H9 (cell line): ENCODE measurements around the gene DPEP2. TPM values are rescaled to one million over a fixed set of nuclear protein-coding genes. Genes with fewer than 3 reads are reported as not detected.

Experiments used
- DNase-seq: peaks from one replicate; pipeline ENCODE4 v3.0.0-alpha.2; 2017
- H2AFZ ChIP-seq: one replicate; pipeline ENCODE4 v1.6.1; 2013; ENCODE audit warnings: mild to moderate bottlenecking, low read length, control low read depth, moderate library complexity
- H2AK5ac ChIP-seq: 2 replicates; pipeline ENCODE4 v1.6.1; 2013; ENCODE audit warnings: low read length, control low read depth, mixed read lengths; ENCODE audit not compliant: insufficient read length
- H2BK120ac ChIP-seq: one replicate; pipeline ENCODE4 v1.6.1; 2013; ENCODE audit warnings: low read depth, mild to moderate bottlenecking, low read length, control low read depth, inconsistent platforms; ENCODE audit not compliant: poor library complexity, severe bottlenecking
- H2BK12ac ChIP-seq: 2 replicates; pipeline ENCODE4 v1.6.1; 2013; ENCODE audit warnings: low read length, control low read depth, mixed read lengths, low read depth; ENCODE audit not compliant: insufficient read length
- H2BK15ac ChIP-seq: 2 replicates; pipeline ENCODE4 v1.6.1; 2013; ENCODE audit warnings: low read depth, low read length, control low read depth
- H2BK20ac ChIP-seq: one replicate; pipeline ENCODE4 v1.6.1; 2013; ENCODE audit warnings: low read depth, mild to moderate bottlenecking, low read length, control low read depth, inconsistent platforms; ENCODE audit not compliant: poor library complexity, severe bottlenecking
- H2BK5ac ChIP-seq: 2 replicates; pipeline ENCODE4 v1.6.1; 2013; ENCODE audit warnings: low read length, control low read depth, mixed read lengths; ENCODE audit not compliant: insufficient read length
- H3K14ac ChIP-seq: 2 replicates; pipeline ENCODE4 v1.6.1; 2013; ENCODE audit warnings: low read length, control low read depth; ENCODE audit not compliant: insufficient read depth
- H3K18ac ChIP-seq: 2 replicates; pipeline ENCODE4 v1.6.1; 2013; ENCODE audit warnings: low read depth, mild to moderate bottlenecking, mixed read lengths, low read length, control low read depth; ENCODE audit not compliant: insufficient read length
- H3K23ac ChIP-seq: 2 replicates; pipeline ENCODE4 v1.6.1; 2013; ENCODE audit warnings: low read length, control low read depth, mixed read lengths, low read depth; ENCODE audit not compliant: insufficient read length
- H3K23me2 ChIP-seq: 2 replicates; pipeline ENCODE4 v1.6.1; 2013; ENCODE audit warnings: low read depth, mild to moderate bottlenecking, mixed read lengths, low read length, control low read depth; ENCODE audit not compliant: insufficient read length, poor library complexity, severe bottlenecking
- H3K27ac ChIP-seq: 2 replicates; pipeline ENCODE4 v1.5.1; 2013; ENCODE audit warnings: low read length, control low read depth, mixed read lengths, low read depth; ENCODE audit not compliant: insufficient read length
- H3K27me3 ChIP-seq: 2 replicates; pipeline ENCODE4 v1.6.1; 2013; ENCODE audit warnings: low read length, control low read depth, inconsistent platforms; ENCODE audit not compliant: insufficient read depth
- H3K4ac ChIP-seq: 2 replicates; pipeline ENCODE4 v1.6.1; 2013; ENCODE audit warnings: low read depth, mild to moderate bottlenecking, control low read depth, inconsistent platforms, low read length, moderate library complexity
- H3K4me1 ChIP-seq: 2 replicates; pipeline ENCODE4 v1.6.1; 2013; ENCODE audit warnings: low read length, control low read depth, inconsistent platforms; ENCODE audit not compliant: insufficient read depth
- H3K4me2 ChIP-seq: 2 replicates; pipeline ENCODE4 v1.6.1; 2013; ENCODE audit warnings: low read length, control low read depth, mixed read lengths; ENCODE audit not compliant: insufficient read length, insufficient read depth
- H3K56ac ChIP-seq: 2 replicates; pipeline ENCODE4 v1.6.1; 2013; ENCODE audit warnings: low read depth, mild to moderate bottlenecking, mixed read lengths, low read length, control low read depth; ENCODE audit not compliant: insufficient read length
- H3K79me1 ChIP-seq: 2 replicates; pipeline ENCODE4 v1.6.1; 2013; ENCODE audit warnings: low read depth, mild to moderate bottlenecking, moderate library complexity, low read length, control low read depth, inconsistent platforms; ENCODE audit not compliant: insufficient read depth, poor library complexity, severe bottlenecking
- H3K79me2 ChIP-seq: 2 replicates; pipeline ENCODE4 v1.6.1; 2013; ENCODE audit warnings: low read length, control low read depth, inconsistent platforms; ENCODE audit not compliant: insufficient read depth
- H3K9ac ChIP-seq: 2 replicates; pipeline ENCODE4 v1.6.1; 2013; ENCODE audit warnings: low read length, control low read depth, mixed read lengths; ENCODE audit not compliant: insufficient read length; ENCODE audit errors: extremely low read depth
- H3K9me3 ChIP-seq: one replicate; pipeline ENCODE4 v1.6.1; 2013; ENCODE audit warnings: low read depth, low read length, inconsistent platforms; ENCODE audit not compliant: control insufficient read depth
- H3T11ph ChIP-seq: one replicate; pipeline ENCODE4 v1.6.1; 2013; ENCODE audit warnings: mild to moderate bottlenecking, low read length, control low read depth, inconsistent platforms
- H4K20me1 ChIP-seq: one replicate; pipeline ENCODE4 v1.6.1; 2013; ENCODE audit not compliant: control insufficient read depth, insufficient read length, insufficient read depth
- H4K5ac ChIP-seq: 2 replicates; pipeline ENCODE4 v1.6.1; 2013; ENCODE audit warnings: low read depth, mild to moderate bottlenecking, mixed read lengths, low read length, control low read depth; ENCODE audit not compliant: insufficient read length
- H4K8ac ChIP-seq: replicated peaks from 2 replicates; pipeline ENCODE4 v1.6.1; 2013; ENCODE audit warnings: low read length, control low read depth, mixed read lengths, low read depth; ENCODE audit not compliant: insufficient read length
- H4K91ac ChIP-seq: 2 replicates; pipeline ENCODE4 v1.6.1; 2013; ENCODE audit warnings: low read depth, mild to moderate bottlenecking, moderate library complexity, mixed read lengths, low read length, control low read depth; ENCODE audit not compliant: insufficient read length
- H3K27ac Mint-ChIP-seq, 3 experiments: 2 replicates in 2 of 3; 3 replicates in 1 of 3; pipeline ENCODE4 v1.8.0; 2020 to 2021; ENCODE audit warnings: mixed read lengths in 3 of 3, mild to moderate bottlenecking in 1 of 3, moderate library complexity in 1 of 3
- H3K27me3 Mint-ChIP-seq: 2 replicates; pipeline ENCODE4 v1.8.0; 2021; ENCODE audit warnings: low read depth, mild to moderate bottlenecking, moderate library complexity, mixed read lengths
- H3K36me3 Mint-ChIP-seq, 3 experiments: 2 replicates in 2 of 3; 3 replicates in 1 of 3; pipeline ENCODE4 v1.8.0; 2020 to 2021; ENCODE audit warnings: low read depth in 3 of 3, mixed read lengths in 3 of 3; ENCODE audit not compliant: insufficient read depth in 1 of 3
- H3K4me1 Mint-ChIP-seq, 2 experiments: 2 replicates each; pipeline ENCODE4 v1.8.0; 2020; ENCODE audit warnings: mixed read lengths in 2 of 2
- H3K4me3 Mint-ChIP-seq, 2 experiments: 2 replicates in 1 of 2; 3 replicates in 1 of 2; pipeline ENCODE4 v1.8.0; 2020 to 2021; ENCODE audit warnings: mild to moderate bottlenecking in 2 of 2, mixed read lengths in 2 of 2, moderate library complexity in 1 of 2
- H3K9me3 Mint-ChIP-seq, 2 experiments: 2 replicates in 1 of 2; 3 replicates in 1 of 2; pipeline ENCODE4 v1.8.0; 2020; ENCODE audit warnings: mild to moderate bottlenecking in 2 of 2, mixed read lengths in 2 of 2, moderate library complexity in 1 of 2
- WGBS: extraction: QIAGEN DNeasy Blood & Tissue Kit; methylation state at CpG from one replicate; pipeline ENCODE4 v1.1.7; 2013; ENCODE audit warnings: missing lambda C conversion rate, low lambda C conversion rate, mixed read lengths; ENCODE audit not compliant: insufficient read length; ENCODE audit errors: extremely low coverage; 5-methylcytosine and 5-hydroxymethylcytosine counted together
- total RNA-seq: library from RNA; stranded (reverse); gene quantifications from 2 replicates; pipeline ENCODE4 v1.2.1, GENCODE V29; 2021
- TF ChIP-seq, protein P1 (sequence below): fragments of 200-600 bp; sonication (generic); conservative IDR thresholded peaks from 3 replicates; pipeline ENCODE4 v1.8.0; 2021; ENCODE audit warnings: antibody characterized with exemption, mild to moderate bottlenecking

Gene DPEP2
- total RNA-seq, 1 experiment from 2014 or later: not detected

DNA sequence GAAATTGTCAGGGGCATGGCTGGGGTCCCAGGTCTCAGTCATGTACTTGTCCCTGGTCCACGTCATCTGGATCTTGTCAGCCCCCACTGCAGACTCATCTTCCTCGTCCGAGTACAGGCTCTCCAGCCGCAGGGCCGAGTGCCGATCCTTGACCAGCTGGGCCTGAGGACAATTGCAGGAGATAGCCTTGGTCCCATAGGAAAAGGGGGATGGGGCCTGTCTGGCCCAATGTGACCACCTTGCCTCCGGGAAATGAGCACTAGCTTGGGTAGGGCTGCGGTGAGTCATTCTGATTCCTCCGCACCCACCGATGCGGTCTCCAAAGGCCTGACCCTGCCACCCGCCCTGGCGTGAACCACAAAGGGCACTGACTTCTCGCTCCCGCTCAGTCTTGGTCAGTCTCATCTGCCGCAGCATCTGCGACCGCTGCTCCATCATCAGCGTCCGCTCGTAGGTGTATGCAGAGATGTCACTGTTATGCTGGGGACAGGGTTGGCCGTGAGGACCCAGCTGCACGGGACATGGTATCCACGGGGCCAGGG, 53.8 kb downstream of the DPEP2 start:
- TF ChIP-seq, protein P1, sequence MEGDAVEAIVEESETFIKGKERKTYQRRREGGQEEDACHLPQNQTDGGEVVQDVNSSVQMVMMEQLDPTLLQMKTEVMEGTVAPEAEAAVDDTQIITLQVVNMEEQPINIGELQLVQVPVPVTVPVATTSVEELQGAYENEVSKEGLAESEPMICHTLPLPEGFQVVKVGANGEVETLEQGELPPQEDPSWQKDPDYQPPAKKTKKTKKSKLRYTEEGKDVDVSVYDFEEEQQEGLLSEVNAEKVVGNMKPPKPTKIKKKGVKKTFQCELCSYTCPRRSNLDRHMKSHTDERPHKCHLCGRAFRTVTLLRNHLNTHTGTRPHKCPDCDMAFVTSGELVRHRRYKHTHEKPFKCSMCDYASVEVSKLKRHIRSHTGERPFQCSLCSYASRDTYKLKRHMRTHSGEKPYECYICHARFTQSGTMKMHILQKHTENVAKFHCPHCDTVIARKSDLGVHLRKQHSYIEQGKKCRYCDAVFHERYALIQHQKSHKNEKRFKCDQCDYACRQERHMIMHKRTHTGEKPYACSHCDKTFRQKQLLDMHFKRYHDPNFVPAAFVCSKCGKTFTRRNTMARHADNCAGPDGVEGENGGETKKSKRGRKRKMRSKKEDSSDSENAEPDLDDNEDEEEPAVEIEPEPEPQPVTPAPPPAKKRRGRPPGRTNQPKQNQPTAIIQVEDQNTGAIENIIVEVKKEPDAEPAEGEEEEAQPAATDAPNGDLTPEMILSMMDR: no peak
- Mint-ChIP-seq H3K9me3 (no peaks in the 10 kb centered on the region), H3K4me3 (no peak overlapping the region), H3K27me3 (no peaks in the 10 kb centered on the region), H3K36me3 (peaks cover 11 to 57% (median 29%) of the 10 kb centered on the region in 3 experiments; a peak in 5 of 7 replicates), H3K27ac (no peak overlapping the region), H3K4me1 (peaks cover 2 to 15% of the 10 kb centered on the region in 2 experiments; a peak in 2 of 4 replicates)
- H2AK5ac ChIP-seq: no peak overlapping the region
- H3K56ac ChIP-seq: no peak overlapping the region
- H2BK12ac ChIP-seq: no peak overlapping the region
- no peak overlapping the region for H4K8ac ChIP-seq
- H2BK15ac ChIP-seq: no peak overlapping the region
- H4K5ac ChIP-seq: no peak overlapping the region
- H3K14ac ChIP-seq: no peak overlapping the region
- no peak overlapping the region for H3K27ac ChIP-seq
- no peak overlapping the region for H2BK5ac ChIP-seq
- WGBS: no CpG with 5 or more reads among the region's 24 CpGs
- H3K23ac ChIP-seq: no peak overlapping the region
- DNase-seq: no peak
- no peaks in the 10 kb centered on the region for H3K4me1 ChIP-seq
- no peak overlapping the region for H3K4ac ChIP-seq
- no peaks in the 10 kb centered on the region for H3K79me2 ChIP-seq
- no peak overlapping the region for H2BK120ac ChIP-seq
- H3K9ac ChIP-seq: no peak overlapping the region
- no peaks in the 10 kb centered on the region for H4K20me1 ChIP-seq
- no peak overlapping the region for H3T11ph ChIP-seq
- no peaks in the 10 kb centered on the region for H3K23me2 ChIP-seq
- no peaks in the 10 kb centered on the region for H3K9me3 ChIP-seq
- H3K27me3 ChIP-seq: no peaks in the 10 kb centered on the region
- no peak overlapping the region for H2BK20ac ChIP-seq
- no peak overlapping the region for H3K18ac ChIP-seq
- H3K79me1 ChIP-seq: no peaks in the 10 kb centered on the region
- no peak overlapping the region for H3K4me2 ChIP-seq
- no peak overlapping the region for H2AFZ ChIP-seq
- H4K91ac ChIP-seq: no peak overlapping the region
